H9 (cell line): ENCODE measurements around the gene KREMEN1. TPM values are rescaled to one million over a fixed set of nuclear protein-coding genes. Genes with fewer than 3 reads are reported as not detected.

ENCODE experiments used
- DNase-seq: peaks from one replicate; pipeline ENCODE4 v3.0.0-alpha.2; 2017
- H2AFZ ChIP-seq: one replicate; pipeline ENCODE4 v1.6.1; 2013; ENCODE audit warnings: mild to moderate bottlenecking, low read length, control low read depth, moderate library complexity
- H2AK5ac ChIP-seq: 2 replicates; pipeline ENCODE4 v1.6.1; 2013; ENCODE audit warnings: low read length, control low read depth, mixed read lengths; ENCODE audit not compliant: insufficient read length
- H2BK120ac ChIP-seq: one replicate; pipeline ENCODE4 v1.6.1; 2013; ENCODE audit warnings: low read depth, mild to moderate bottlenecking, low read length, control low read depth, inconsistent platforms; ENCODE audit not compliant: poor library complexity, severe bottlenecking
- H2BK12ac ChIP-seq: 2 replicates; pipeline ENCODE4 v1.6.1; 2013; ENCODE audit warnings: low read length, control low read depth, mixed read lengths, low read depth; ENCODE audit not compliant: insufficient read length
- H2BK15ac ChIP-seq: 2 replicates; pipeline ENCODE4 v1.6.1; 2013; ENCODE audit warnings: low read depth, low read length, control low read depth
- H2BK20ac ChIP-seq: one replicate; pipeline ENCODE4 v1.6.1; 2013; ENCODE audit warnings: low read depth, mild to moderate bottlenecking, low read length, control low read depth, inconsistent platforms; ENCODE audit not compliant: poor library complexity, severe bottlenecking
- H2BK5ac ChIP-seq: 2 replicates; pipeline ENCODE4 v1.6.1; 2013; ENCODE audit warnings: low read length, control low read depth, mixed read lengths; ENCODE audit not compliant: insufficient read length
- H3K14ac ChIP-seq: 2 replicates; pipeline ENCODE4 v1.6.1; 2013; ENCODE audit warnings: low read length, control low read depth; ENCODE audit not compliant: insufficient read depth
- H3K18ac ChIP-seq: 2 replicates; pipeline ENCODE4 v1.6.1; 2013; ENCODE audit warnings: low read depth, mild to moderate bottlenecking, mixed read lengths, low read length, control low read depth; ENCODE audit not compliant: insufficient read length
- H3K23ac ChIP-seq: 2 replicates; pipeline ENCODE4 v1.6.1; 2013; ENCODE audit warnings: low read length, control low read depth, mixed read lengths, low read depth; ENCODE audit not compliant: insufficient read length
- H3K23me2 ChIP-seq: 2 replicates; pipeline ENCODE4 v1.6.1; 2013; ENCODE audit warnings: low read depth, mild to moderate bottlenecking, mixed read lengths, low read length, control low read depth; ENCODE audit not compliant: insufficient read length, poor library complexity, severe bottlenecking
- H3K27ac ChIP-seq: 2 replicates; pipeline ENCODE4 v1.5.1; 2013; ENCODE audit warnings: low read length, control low read depth, mixed read lengths, low read depth; ENCODE audit not compliant: insufficient read length
- H3K27me3 ChIP-seq: 2 replicates; pipeline ENCODE4 v1.6.1; 2013; ENCODE audit warnings: low read length, control low read depth, inconsistent platforms; ENCODE audit not compliant: insufficient read depth
- H3K4ac ChIP-seq: 2 replicates; pipeline ENCODE4 v1.6.1; 2013; ENCODE audit warnings: low read depth, mild to moderate bottlenecking, control low read depth, inconsistent platforms, low read length, moderate library complexity
- H3K4me1 ChIP-seq: 2 replicates; pipeline ENCODE4 v1.6.1; 2013; ENCODE audit warnings: low read length, control low read depth, inconsistent platforms; ENCODE audit not compliant: insufficient read depth
- H3K4me2 ChIP-seq: 2 replicates; pipeline ENCODE4 v1.6.1; 2013; ENCODE audit warnings: low read length, control low read depth, mixed read lengths; ENCODE audit not compliant: insufficient read length, insufficient read depth
- H3K56ac ChIP-seq: 2 replicates; pipeline ENCODE4 v1.6.1; 2013; ENCODE audit warnings: low read depth, mild to moderate bottlenecking, mixed read lengths, low read length, control low read depth; ENCODE audit not compliant: insufficient read length
- H3K79me1 ChIP-seq: 2 replicates; pipeline ENCODE4 v1.6.1; 2013; ENCODE audit warnings: low read depth, mild to moderate bottlenecking, moderate library complexity, low read length, control low read depth, inconsistent platforms; ENCODE audit not compliant: insufficient read depth, poor library complexity, severe bottlenecking
- H3K79me2 ChIP-seq: 2 replicates; pipeline ENCODE4 v1.6.1; 2013; ENCODE audit warnings: low read length, control low read depth, inconsistent platforms; ENCODE audit not compliant: insufficient read depth
- H3K9ac ChIP-seq: 2 replicates; pipeline ENCODE4 v1.6.1; 2013; ENCODE audit warnings: low read length, control low read depth, mixed read lengths; ENCODE audit not compliant: insufficient read length; ENCODE audit errors: extremely low read depth
- H3K9me3 ChIP-seq: one replicate; pipeline ENCODE4 v1.6.1; 2013; ENCODE audit warnings: low read depth, low read length, inconsistent platforms; ENCODE audit not compliant: control insufficient read depth
- H3T11ph ChIP-seq: one replicate; pipeline ENCODE4 v1.6.1; 2013; ENCODE audit warnings: mild to moderate bottlenecking, low read length, control low read depth, inconsistent platforms
- H4K20me1 ChIP-seq: one replicate; pipeline ENCODE4 v1.6.1; 2013; ENCODE audit not compliant: control insufficient read depth, insufficient read length, insufficient read depth
- H4K5ac ChIP-seq: 2 replicates; pipeline ENCODE4 v1.6.1; 2013; ENCODE audit warnings: low read depth, mild to moderate bottlenecking, mixed read lengths, low read length, control low read depth; ENCODE audit not compliant: insufficient read length
- H4K8ac ChIP-seq: replicated peaks from 2 replicates; pipeline ENCODE4 v1.6.1; 2013; ENCODE audit warnings: low read length, control low read depth, mixed read lengths, low read depth; ENCODE audit not compliant: insufficient read length
- H4K91ac ChIP-seq: 2 replicates; pipeline ENCODE4 v1.6.1; 2013; ENCODE audit warnings: low read depth, mild to moderate bottlenecking, moderate library complexity, mixed read lengths, low read length, control low read depth; ENCODE audit not compliant: insufficient read length
- H3K27ac Mint-ChIP-seq, 3 experiments: 2 replicates in 2 of 3; 3 replicates in 1 of 3; pipeline ENCODE4 v1.8.0; 2020 to 2021; ENCODE audit warnings: mixed read lengths in 3 of 3, mild to moderate bottlenecking in 1 of 3, moderate library complexity in 1 of 3
- H3K27me3 Mint-ChIP-seq: 2 replicates; pipeline ENCODE4 v1.8.0; 2021; ENCODE audit warnings: low read depth, mild to moderate bottlenecking, moderate library complexity, mixed read lengths
- H3K36me3 Mint-ChIP-seq, 3 experiments: 2 replicates in 2 of 3; 3 replicates in 1 of 3; pipeline ENCODE4 v1.8.0; 2020 to 2021; ENCODE audit warnings: low read depth in 3 of 3, mixed read lengths in 3 of 3; ENCODE audit not compliant: insufficient read depth in 1 of 3
- H3K4me1 Mint-ChIP-seq, 2 experiments: 2 replicates each; pipeline ENCODE4 v1.8.0; 2020; ENCODE audit warnings: mixed read lengths in 2 of 2
- H3K4me3 Mint-ChIP-seq, 2 experiments: 2 replicates in 1 of 2; 3 replicates in 1 of 2; pipeline ENCODE4 v1.8.0; 2020 to 2021; ENCODE audit warnings: mild to moderate bottlenecking in 2 of 2, mixed read lengths in 2 of 2, moderate library complexity in 1 of 2
- H3K9me3 Mint-ChIP-seq, 2 experiments: 2 replicates in 1 of 2; 3 replicates in 1 of 2; pipeline ENCODE4 v1.8.0; 2020; ENCODE audit warnings: mild to moderate bottlenecking in 2 of 2, mixed read lengths in 2 of 2, moderate library complexity in 1 of 2
- CTCF ChIP-seq: fragments of 200-600 bp; sonication (generic); conservative IDR thresholded peaks from 3 replicates; pipeline ENCODE4 v1.8.0; 2021; ENCODE audit warnings: antibody characterized with exemption, mild to moderate bottlenecking
- WGBS: extraction: QIAGEN DNeasy Blood & Tissue Kit; methylation state at CpG from one replicate; pipeline ENCODE4 v1.1.7; 2013; ENCODE audit warnings: missing lambda C conversion rate, low lambda C conversion rate, mixed read lengths; ENCODE audit not compliant: insufficient read length; ENCODE audit errors: extremely low coverage; 5-methylcytosine and 5-hydroxymethylcytosine counted together
- total RNA-seq: library from RNA; stranded (reverse); gene quantifications from 2 replicates; pipeline ENCODE4 v1.2.1, GENCODE V29; 2021

KREMEN1 gene
- total RNA-seq, 1 experiment from 2014 or later, result 2.4 TPM

GRCh38 chr22:29186302-29186701, 113.5 kb downstream of the KREMEN1 start:
- Histone ChIP-seq H3K9me3 (no peaks in the 10 kb centered on the region), H3K18ac (no peak overlapping the region), H3K23ac (no peak overlapping the region), H3K79me1 (no peaks in the 10 kb centered on the region), H4K5ac (no peak overlapping the region), H2BK5ac (no peak overlapping the region), H2AFZ (no peak overlapping the region), H3K56ac (no peak overlapping the region), H2BK20ac (no peak overlapping the region), H3K9ac (no peak overlapping the region), H3K4me1 (no peaks in the 10 kb centered on the region), H3T11ph (no peak overlapping the region), H3K4ac (no peak overlapping the region), H3K4me2 (no peak overlapping the region), H2BK12ac (no peak overlapping the region), H3K79me2 (no peaks in the 10 kb centered on the region), H3K23me2 (no peaks in the 10 kb centered on the region), H4K20me1 (no peaks in the 10 kb centered on the region), H3K27me3 (no peaks in the 10 kb centered on the region), H3K27ac (no peak overlapping the region), H2BK120ac (no peak overlapping the region), H2BK15ac (no peak overlapping the region), H2AK5ac (no peak overlapping the region), H4K91ac (no peak overlapping the region), H3K14ac (no peak overlapping the region), H4K8ac (no peak overlapping the region)
- no peaks in the 10 kb centered on the region for H3K9me3 Mint-ChIP-seq
- no peak for DNase-seq
- WGBS, result no CpG with 5 or more reads among the region's 1 CpG
- peaks cover 11 to 15% of the 10 kb centered on the region in 2 experiments for H3K4me1 Mint-ChIP-seq
- no peak overlapping the region for H3K4me3 Mint-ChIP-seq
- no peak for TF ChIP-seq CTCF
- no peak overlapping the region for H3K27ac Mint-ChIP-seq
- H3K36me3 Mint-ChIP-seq, result no peaks in the 10 kb centered on the region; a peak in 1 of 7 replicates
- no peaks in the 10 kb centered on the region; the same call in 1 of the 2 replicates for H3K27me3 Mint-ChIP-seq
